Cardiac fibroblast (primary cell): ENCODE data around the gene ONECUT1.

Experiments
- DNase-seq, 2 donors: peaks; one replicate each; pipeline versions ENCODE4 v3.0.0 to v3.0.0-alpha.2; 2010; ENCODE audit warnings: low read depth in 2 of 2
- H3K4me3 ChIP-seq, 2 donors: replicated peaks in 1 of 2; 1 replicate in 1 of 2; 2 replicates in 1 of 2; pipeline ENCODE4 v1.5.1; 2011; ENCODE audit warnings: low read depth in 2 of 2, low read length in 2 of 2, mild to moderate bottlenecking in 2 of 2, moderate library complexity in 1 of 2
- TF ChIP-seq, protein P1 (sequence below): IDR thresholded peaks from one replicate; pipeline ENCODE4 v1.5.1; 2011; ENCODE audit warnings: low read depth, mild to moderate bottlenecking, low read length, inconsistent platforms

Gene ONECUT1

DNA sequence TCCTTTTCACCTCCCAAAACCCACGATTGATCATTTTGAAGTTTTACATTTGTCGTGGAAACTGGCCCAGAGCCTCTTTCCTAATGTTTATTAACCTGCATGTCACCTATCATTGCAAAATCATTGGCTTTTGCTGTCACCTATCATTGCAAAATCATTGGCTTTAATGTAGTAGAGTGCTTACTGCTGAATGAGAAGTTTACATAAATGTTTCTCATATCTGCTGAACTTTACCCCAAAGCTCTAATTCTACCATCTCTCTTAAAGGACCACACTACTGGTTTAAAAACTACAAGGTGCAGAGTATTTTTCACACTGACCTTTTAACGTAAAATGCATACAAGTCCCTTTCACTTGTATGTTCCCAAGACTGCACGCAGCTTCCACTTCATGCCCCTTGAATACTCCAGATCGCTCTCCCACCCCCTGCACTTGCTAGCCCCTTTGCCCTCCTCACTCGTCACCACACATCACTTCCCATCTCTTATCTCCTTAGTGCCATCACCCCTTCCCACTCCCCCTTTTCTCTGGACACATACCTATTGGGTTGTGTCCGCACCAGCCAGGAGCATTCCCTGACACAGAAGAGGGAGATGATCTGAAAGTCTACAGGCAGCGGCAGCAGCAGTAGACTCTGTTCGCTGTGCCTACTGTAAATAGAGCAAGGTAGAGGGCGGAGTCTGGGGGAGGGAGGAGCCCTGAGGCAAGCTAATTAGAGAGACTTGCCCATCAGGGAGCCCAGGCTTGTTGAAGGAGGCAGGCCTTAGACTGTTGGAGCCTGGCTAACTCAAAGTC lies 80.8 kb downstream of the ONECUT1 start:
- TF ChIP-seq, protein P1, sequence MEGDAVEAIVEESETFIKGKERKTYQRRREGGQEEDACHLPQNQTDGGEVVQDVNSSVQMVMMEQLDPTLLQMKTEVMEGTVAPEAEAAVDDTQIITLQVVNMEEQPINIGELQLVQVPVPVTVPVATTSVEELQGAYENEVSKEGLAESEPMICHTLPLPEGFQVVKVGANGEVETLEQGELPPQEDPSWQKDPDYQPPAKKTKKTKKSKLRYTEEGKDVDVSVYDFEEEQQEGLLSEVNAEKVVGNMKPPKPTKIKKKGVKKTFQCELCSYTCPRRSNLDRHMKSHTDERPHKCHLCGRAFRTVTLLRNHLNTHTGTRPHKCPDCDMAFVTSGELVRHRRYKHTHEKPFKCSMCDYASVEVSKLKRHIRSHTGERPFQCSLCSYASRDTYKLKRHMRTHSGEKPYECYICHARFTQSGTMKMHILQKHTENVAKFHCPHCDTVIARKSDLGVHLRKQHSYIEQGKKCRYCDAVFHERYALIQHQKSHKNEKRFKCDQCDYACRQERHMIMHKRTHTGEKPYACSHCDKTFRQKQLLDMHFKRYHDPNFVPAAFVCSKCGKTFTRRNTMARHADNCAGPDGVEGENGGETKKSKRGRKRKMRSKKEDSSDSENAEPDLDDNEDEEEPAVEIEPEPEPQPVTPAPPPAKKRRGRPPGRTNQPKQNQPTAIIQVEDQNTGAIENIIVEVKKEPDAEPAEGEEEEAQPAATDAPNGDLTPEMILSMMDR = no peak
- H3K4me3 ChIP-seq = no peak overlapping the region
- no peak for DNase-seq
